Erythroblast (primary cell): ENCODE results near the gene ARSI.

Experiments
- GATA1 ChIP-seq: IDR thresholded peaks from 2 replicates; pipeline ENCODE4 v1.6.1; 2011; ENCODE audit warnings: low read depth, mild to moderate bottlenecking, control low read depth, low read length, moderate library complexity
- POLR2A ChIP-seq: IDR thresholded peaks from 2 replicates; pipeline ENCODE4 v1.6.1; 2011; ENCODE audit warnings: mild to moderate bottlenecking, low read length

- TF ChIP-seq POLR2A (no peak), GATA1 (no peak)
These were observed 44.3 kb upstream of the ARSI start for GRCh38 chr5:150347003-150347402.
